Astrocyte (in vitro differentiated cells and primary cell): ENCODE measurements around the gene HTR4. TPM values are rescaled to one million over a fixed set of nuclear protein-coding genes. Genes with fewer than 3 reads are reported as not detected.

Experiments used
- DNase-seq: peaks from one replicate; pipeline ENCODE4 v3.0.0-alpha.2; 2010; ENCODE audit warnings: low read depth
- FAIRE-seq: peaks from 2 replicates; lab custom pipeline; 2011; peaks lifted over from hg19 to GRCh38; lab: Jason Lieb, UNC
- H2AFZ ChIP-seq: 2 replicates; pipeline ENCODE4 v1.6.0; 2012; ENCODE audit warnings: low read depth, low read length, inconsistent platforms
- H3K27ac ChIP-seq: 2 replicates; pipeline ENCODE4 v1.5.1; 2011; ENCODE audit warnings: low read depth, low read length, inconsistent platforms
- H3K27me3 ChIP-seq: 2 replicates; pipeline ENCODE4 v1.6.0; 2011; ENCODE audit warnings: low read length, inconsistent platforms; ENCODE audit not compliant: insufficient read depth
- H3K36me3 ChIP-seq: 2 replicates; pipeline ENCODE4 v1.5.1; 2011; ENCODE audit warnings: low read length, inconsistent platforms; ENCODE audit not compliant: insufficient read depth
- H3K4me1 ChIP-seq: 2 replicates; pipeline ENCODE4 v1.5.1; 2011; ENCODE audit warnings: low read length, inconsistent platforms; ENCODE audit not compliant: insufficient read depth
- H3K4me2 ChIP-seq: 2 replicates; pipeline ENCODE4 v1.6.0; 2012; ENCODE audit warnings: low read length, inconsistent platforms
- H3K4me3 ChIP-seq: 2 replicates; pipeline ENCODE4 v1.5.1; 2011; ENCODE audit warnings: low read depth, mild to moderate bottlenecking, low read length, inconsistent platforms; ENCODE audit not compliant: insufficient read depth
- H3K79me2 ChIP-seq: 2 replicates; pipeline ENCODE4 v1.6.0; 2012; ENCODE audit warnings: mild to moderate bottlenecking, low read length, inconsistent platforms; ENCODE audit not compliant: insufficient read depth
- H3K9ac ChIP-seq: 2 replicates; pipeline ENCODE4 v1.6.0; 2012; ENCODE audit warnings: mild to moderate bottlenecking, low read length, inconsistent platforms
- H3K9me3 ChIP-seq: 2 replicates; pipeline ENCODE4 v1.5.1; 2012; ENCODE audit warnings: low read depth, mild to moderate bottlenecking, low read length, inconsistent platforms; ENCODE audit not compliant: insufficient read depth
- H4K20me1 ChIP-seq: 2 replicates; pipeline ENCODE4 v1.6.0; 2012; ENCODE audit warnings: low read length, inconsistent platforms; ENCODE audit not compliant: insufficient read depth
- H3K27ac Mint-ChIP-seq: one replicate; pipeline ENCODE4 v1.8.0; 2021; ENCODE audit warnings: mild to moderate bottlenecking, mixed read lengths; ENCODE audit not compliant: unreplicated experiment
- H3K27me3 Mint-ChIP-seq: one replicate; pipeline ENCODE4 v1.8.0; 2021; ENCODE audit warnings: low read depth, mixed read lengths; ENCODE audit not compliant: unreplicated experiment
- H3K36me3 Mint-ChIP-seq: one replicate; pipeline ENCODE4 v1.8.0; 2021; ENCODE audit warnings: low read depth, mixed read lengths; ENCODE audit not compliant: unreplicated experiment
- H3K4me1 Mint-ChIP-seq: one replicate; pipeline ENCODE4 v1.8.0; 2021; ENCODE audit warnings: low read depth, mixed read lengths; ENCODE audit not compliant: unreplicated experiment
- H3K4me3 Mint-ChIP-seq: one replicate; pipeline ENCODE4 v1.8.0; 2021; ENCODE audit warnings: mild to moderate bottlenecking, moderate library complexity, mixed read lengths; ENCODE audit not compliant: unreplicated experiment
- H3K9me3 Mint-ChIP-seq: one replicate; pipeline ENCODE4 v1.8.0; 2021; ENCODE audit warnings: mild to moderate bottlenecking, mixed read lengths; ENCODE audit not compliant: unreplicated experiment
- EZH2 ChIP-seq: IDR thresholded peaks from 2 replicates; pipeline ENCODE4 v1.6.1; 2012; ENCODE audit warnings: mild to moderate bottlenecking, low read length, inconsistent platforms; ENCODE audit not compliant: insufficient read depth
- total RNA-seq: library from RNA; stranded (reverse); gene quantifications from 2 replicates; pipeline ENCODE4 v1.2.1, GENCODE V29; 2021
- TF ChIP-seq, protein P1 (sequence below): IDR thresholded peaks from 2 replicates; pipeline ENCODE4 v1.5.1; 2011; ENCODE audit warnings: low read depth, mild to moderate bottlenecking, inconsistent platforms, low read length, moderate library complexity; ENCODE audit not compliant: insufficient read depth

Gene HTR4
- total RNA-seq, 1 donor from 2014 or later, result not detected

DNA sequence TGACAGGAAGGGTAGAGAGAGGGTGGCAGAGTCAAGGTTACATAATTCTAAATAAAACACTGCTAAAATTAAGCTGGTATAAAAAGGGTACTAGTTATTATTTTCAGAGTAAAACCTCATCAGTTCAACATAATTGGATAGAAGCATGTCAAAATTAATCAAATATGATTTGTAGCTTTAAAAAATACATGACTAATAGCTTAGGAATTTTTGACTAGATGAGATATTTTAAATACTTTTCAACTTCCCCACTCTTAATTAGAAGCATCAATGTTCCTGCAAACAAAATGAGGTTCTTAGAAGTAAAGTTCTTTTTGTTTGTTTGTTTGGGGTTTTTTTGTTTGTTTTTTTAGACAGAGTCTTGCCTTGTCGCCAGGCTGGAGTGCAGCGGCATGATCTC lies 29.1 kb downstream of the HTR4 start:
- DNase-seq, result no peak
- no peaks in the 10 kb centered on the region for H4K20me1 ChIP-seq
- H3K4me3 Mint-ChIP-seq, result no peak overlapping the region
- TF ChIP-seq, protein P1, sequence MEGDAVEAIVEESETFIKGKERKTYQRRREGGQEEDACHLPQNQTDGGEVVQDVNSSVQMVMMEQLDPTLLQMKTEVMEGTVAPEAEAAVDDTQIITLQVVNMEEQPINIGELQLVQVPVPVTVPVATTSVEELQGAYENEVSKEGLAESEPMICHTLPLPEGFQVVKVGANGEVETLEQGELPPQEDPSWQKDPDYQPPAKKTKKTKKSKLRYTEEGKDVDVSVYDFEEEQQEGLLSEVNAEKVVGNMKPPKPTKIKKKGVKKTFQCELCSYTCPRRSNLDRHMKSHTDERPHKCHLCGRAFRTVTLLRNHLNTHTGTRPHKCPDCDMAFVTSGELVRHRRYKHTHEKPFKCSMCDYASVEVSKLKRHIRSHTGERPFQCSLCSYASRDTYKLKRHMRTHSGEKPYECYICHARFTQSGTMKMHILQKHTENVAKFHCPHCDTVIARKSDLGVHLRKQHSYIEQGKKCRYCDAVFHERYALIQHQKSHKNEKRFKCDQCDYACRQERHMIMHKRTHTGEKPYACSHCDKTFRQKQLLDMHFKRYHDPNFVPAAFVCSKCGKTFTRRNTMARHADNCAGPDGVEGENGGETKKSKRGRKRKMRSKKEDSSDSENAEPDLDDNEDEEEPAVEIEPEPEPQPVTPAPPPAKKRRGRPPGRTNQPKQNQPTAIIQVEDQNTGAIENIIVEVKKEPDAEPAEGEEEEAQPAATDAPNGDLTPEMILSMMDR, result no peak
- TF ChIP-seq EZH2, result no peak
- no peak overlapping the region for H2AFZ ChIP-seq
- H3K36me3 ChIP-seq, result no peaks in the 10 kb centered on the region
- no peak overlapping the region for H3K9ac ChIP-seq
- no peaks in the 10 kb centered on the region for H3K9me3 ChIP-seq
- no peaks in the 10 kb centered on the region for H3K79me2 ChIP-seq
- no peaks in the 10 kb centered on the region for H3K9me3 Mint-ChIP-seq
- peaks cover 2% of the 10 kb centered on the region for H3K27me3 ChIP-seq
- H3K4me1 Mint-ChIP-seq, result peaks cover 21% of the 10 kb centered on the region
- no peaks in the 10 kb centered on the region for H3K4me1 ChIP-seq
- no peaks in the 10 kb centered on the region for H3K27me3 Mint-ChIP-seq
- H3K4me3 ChIP-seq, result no peak overlapping the region
- H3K27ac ChIP-seq, result no peak overlapping the region
- no peak overlapping the region for H3K27ac Mint-ChIP-seq
- no peak overlapping the region for H3K4me2 ChIP-seq
- no peak for FAIRE-seq
- no peaks in the 10 kb centered on the region for H3K36me3 Mint-ChIP-seq

DNA sequence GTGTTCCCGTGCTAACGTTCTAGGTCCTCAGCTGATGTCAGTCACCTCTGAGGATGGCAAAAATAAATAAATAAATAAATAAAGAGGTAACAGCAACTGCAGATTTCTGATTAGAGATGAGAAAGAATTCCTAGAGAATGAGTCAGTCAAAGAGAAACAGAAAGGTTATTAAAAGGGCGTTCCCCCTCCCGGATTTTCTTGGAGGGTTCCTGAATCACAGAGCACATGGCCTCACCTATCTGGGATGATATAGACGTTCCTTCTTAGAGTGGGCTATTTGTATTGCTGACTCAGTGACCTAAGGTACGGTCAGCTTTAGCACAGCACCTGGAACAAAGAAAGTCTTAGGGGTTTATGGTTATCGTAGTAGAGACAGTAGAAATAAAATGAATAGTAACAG lies 30.6 kb downstream of the HTR4 start:
- DNase-seq (no peak), FAIRE-seq (no peak)
- Mint-ChIP-seq H3K4me1 (peaks cover 23% of the 10 kb centered on the region), H3K27me3 (no peaks in the 10 kb centered on the region), H3K36me3 (no peaks in the 10 kb centered on the region), H3K9me3 (no peaks in the 10 kb centered on the region), H3K27ac (no peak overlapping the region), H3K4me3 (no peak overlapping the region)
- TF ChIP-seq, protein P1, result no peak
- no peak for TF ChIP-seq EZH2
- Histone ChIP-seq H2AFZ (no peak overlapping the region), H3K79me2 (no peaks in the 10 kb centered on the region), H3K9ac (no peak overlapping the region), H3K4me2 (no peak overlapping the region), H3K27ac (no peak overlapping the region), H3K9me3 (no peaks in the 10 kb centered on the region), H3K36me3 (no peaks in the 10 kb centered on the region), H4K20me1 (no peaks in the 10 kb centered on the region), H3K4me3 (no peak overlapping the region), H3K27me3 (peaks cover 2% of the 10 kb centered on the region), H3K4me1 (no peaks in the 10 kb centered on the region)

DNA sequence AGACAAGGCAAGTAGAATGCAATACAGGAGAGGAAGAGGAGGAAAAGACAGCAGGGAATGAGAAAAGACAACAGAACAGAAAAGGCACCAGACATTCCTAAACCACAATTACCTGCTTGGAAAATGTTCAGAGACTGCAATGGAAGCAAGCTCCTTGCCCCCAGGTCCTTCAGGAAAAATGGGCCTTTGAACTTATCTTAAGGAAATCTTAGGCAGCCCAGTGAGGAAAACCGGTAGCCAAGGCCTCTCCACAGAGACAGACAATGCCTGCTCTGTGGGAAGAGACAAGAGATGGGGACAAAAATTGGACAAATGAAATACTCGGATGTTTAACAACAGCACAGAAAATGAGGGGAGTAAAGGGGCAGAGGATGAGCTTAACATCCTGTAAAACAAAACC lies 31.2 kb downstream of the HTR4 start:
- no peak overlapping the region for H3K27ac Mint-ChIP-seq
- H3K27me3 ChIP-seq, result peaks cover 2% of the 10 kb centered on the region
- no peak for FAIRE-seq

More for the DNA sequence above, 31.2 kb downstream of the HTR4 start:
- Mint-ChIP-seq H3K9me3 (no peaks in the 10 kb centered on the region), H3K4me3 (no peak overlapping the region), H3K27me3 (no peaks in the 10 kb centered on the region), H3K36me3 (no peaks in the 10 kb centered on the region), H3K4me1 (peaks cover 23% of the 10 kb centered on the region)
- Histone ChIP-seq H3K4me2 (no peak overlapping the region), H3K27ac (no peak overlapping the region), H3K9me3 (no peaks in the 10 kb centered on the region), H2AFZ (no peak overlapping the region), H3K9ac (no peak overlapping the region), H3K4me3 (no peak overlapping the region), H4K20me1 (no peaks in the 10 kb centered on the region), H3K36me3 (no peaks in the 10 kb centered on the region), H3K79me2 (no peaks in the 10 kb centered on the region), H3K4me1 (no peaks in the 10 kb centered on the region)
- no peak for DNase-seq
- no peak for TF ChIP-seq EZH2
- TF ChIP-seq, protein P1, result no peak
